Loucy (cell line): ENCODE data around the gene MEGF8.
A peak's percentile ranks its signal among the peaks of the same experiment; 100 is the strongest.

Experiments
- H2AFZ ChIP-seq: fragments of 200-600 bp; sonication (generic); 2 replicates; pipeline ENCODE4 v1.6.0; 2016; ENCODE audit warnings: antibody characterized with exemption, mild to moderate bottlenecking, low read length, moderate library complexity
- H3F3A ChIP-seq: fragments of 200-600 bp; 2 replicates; pipeline ENCODE4 v1.6.0; 2016; ENCODE audit warnings: antibody characterized with exemption, low read depth, mild to moderate bottlenecking
- H3K27me3 ChIP-seq: fragments of 200-600 bp; sonication (generic); 2 replicates; pipeline ENCODE4 v1.6.1; 2014; ENCODE audit warnings: low read length, mild to moderate bottlenecking; ENCODE audit not compliant: insufficient read depth, poor library complexity, severe bottlenecking
- H3K36me3 ChIP-seq: fragments of 200-600 bp; sonication (generic); 2 replicates; pipeline ENCODE4 v1.6.1; 2016; ENCODE audit warnings: low read length; ENCODE audit not compliant: insufficient read depth
- H3K4me1 ChIP-seq: fragments of 200-600 bp; sonication (generic); 2 replicates; pipeline ENCODE4 v1.5.1; 2014; ENCODE audit warnings: low read length, mild to moderate bottlenecking; ENCODE audit not compliant: insufficient read depth, poor library complexity, severe bottlenecking
- H3K4me2 ChIP-seq: fragments of 200-600 bp; sonication (generic); 2 replicates; pipeline ENCODE4 v1.6.0; 2014; ENCODE audit warnings: antibody characterized with exemption, low read length, low read depth, mild to moderate bottlenecking; ENCODE audit not compliant: poor library complexity, severe bottlenecking
- H3K4me3 ChIP-seq: fragments of 200-600 bp; sonication (generic); 2 replicates; pipeline ENCODE4 v1.5.1; 2014; ENCODE audit warnings: low read length, mild to moderate bottlenecking, mixed read lengths; ENCODE audit not compliant: poor library complexity, severe bottlenecking
- H3K79me2 ChIP-seq: fragments of 200-600 bp; sonication (generic); 2 replicates; pipeline ENCODE4 v1.6.1; 2014; ENCODE audit warnings: low read length; ENCODE audit not compliant: insufficient read depth
- H3K9ac ChIP-seq: fragments of 200-600 bp; sonication (generic); 2 replicates; pipeline ENCODE4 v1.6.0; 2014; ENCODE audit warnings: mild to moderate bottlenecking, low read depth, low read length, moderate library complexity; ENCODE audit not compliant: poor library complexity, severe bottlenecking
- H3K9me2 ChIP-seq: fragments of 200-600 bp; sonication (generic); replicated peaks from 2 replicates; pipeline ENCODE4 v1.6.1; 2016; ENCODE audit warnings: low read depth, low read length, mixed read lengths
- H3K9me3 ChIP-seq: fragments of 200-600 bp; sonication (generic); 2 replicates; pipeline ENCODE4 v1.6.1; 2014; ENCODE audit warnings: mild to moderate bottlenecking, antibody characterized with exemption, low read length, low read depth; ENCODE audit not compliant: insufficient read depth
- H4K20me1 ChIP-seq: fragments of 200-600 bp; sonication (generic); 2 replicates; pipeline ENCODE4 v1.6.0; 2014; ENCODE audit warnings: antibody characterized with exemption, low read length, mild to moderate bottlenecking; ENCODE audit not compliant: insufficient read depth, poor library complexity, severe bottlenecking
- CTCF ChIP-seq: fragments of 200-600 bp; sonication (generic); conservative IDR thresholded peaks from 2 replicates; pipeline ENCODE4 v1.5.1; 2014; ENCODE audit warnings: mild to moderate bottlenecking, antibody characterized with exemption, low read length
- EZH2phosphoT487 ChIP-seq: fragments of 200-600 bp; IDR thresholded peaks from 2 replicates; pipeline ENCODE4 v1.6.1; 2018; ENCODE audit warnings: antibody characterized with exemption, mild to moderate bottlenecking, moderate library complexity, borderline replicate concordance

The MEGF8 gene

GRCh38 chr19:42378225-42379215 is 53.1 kb downstream of the MEGF8 start:
- H3K4me1 ChIP-seq: no peaks in the 10 kb centered on the region
- no peak overlapping the region for H2AFZ ChIP-seq
- H3K4me3 ChIP-seq: no peak overlapping the region
- no peaks in the 10 kb centered on the region for H4K20me1 ChIP-seq
- no peak overlapping the region for H3K4me2 ChIP-seq
- H3K9me3 ChIP-seq: no peaks in the 10 kb centered on the region
- H3K9me2 ChIP-seq: no peaks in the 10 kb centered on the region
- H3K36me3 ChIP-seq: no peaks in the 10 kb centered on the region
- no peaks in the 10 kb centered on the region for H3K79me2 ChIP-seq
- TF ChIP-seq CTCF (no peak), EZH2phosphoT487 (no peak)
- H3K27me3 ChIP-seq: no peaks in the 10 kb centered on the region
- no peaks in the 10 kb centered on the region for H3F3A ChIP-seq
- H3K9ac ChIP-seq: no peak overlapping the region

GRCh38 chr19:42380155-42380554 is 54.7 kb downstream of the MEGF8 start:
- Histone ChIP-seq H3K9me2 (no peaks in the 10 kb centered on the region), H2AFZ (no peak overlapping the region), H4K20me1 (no peaks in the 10 kb centered on the region), H3K27me3 (no peaks in the 10 kb centered on the region), H3K9ac (no peak overlapping the region), H3K4me3 (no peak overlapping the region), H3K4me2 (no peak overlapping the region), H3K79me2 (no peaks in the 10 kb centered on the region), H3K36me3 (no peaks in the 10 kb centered on the region), H3F3A (no peaks in the 10 kb centered on the region), H3K9me3 (no peaks in the 10 kb centered on the region), H3K4me1 (no peaks in the 10 kb centered on the region)
- no peak for TF ChIP-seq CTCF

GRCh38 chr19:42386974-42387707 is 61.7 kb downstream of the MEGF8 start:
- H3K9ac ChIP-seq: no peak overlapping the region
- H3K36me3 ChIP-seq: no peaks in the 10 kb centered on the region

More at GRCh38 chr19:42386974-42387707, 61.7 kb downstream of the MEGF8 start:
- Histone ChIP-seq H3K4me3 (peak overlapping the region; percentile 44), H3K27me3 (no peaks in the 10 kb centered on the region), H3K4me2 (peak overlapping the region; percentile 57), H3K9me2 (no peaks in the 10 kb centered on the region), H3F3A (no peaks in the 10 kb centered on the region), H4K20me1 (no peaks in the 10 kb centered on the region), H3K4me1 (peaks cover 6% of the 10 kb centered on the region), H2AFZ (peak overlapping the region; percentile 87), H3K9me3 (no peaks in the 10 kb centered on the region), H3K79me2 (no peaks in the 10 kb centered on the region)
- TF ChIP-seq EZH2phosphoT487 (no peak), CTCF (peak; percentile 36)
